PFSK-1 (cell line): Measurements from ENCODE around the gene PTPN7.

Source experiments
- FOXP2 ChIP-seq: optimal IDR thresholded peaks from 2 replicates; pipeline ENCODE3; 2011; ENCODE audit warnings: borderline replicate concordance, control low read depth, inconsistent platforms; ENCODE audit not compliant: insufficient read depth; ENCODE audit errors: extremely low read length, extremely low read depth
- POLR2AphosphoS5 ChIP-seq: IDR thresholded peaks from 2 replicates; pipeline ENCODE4 v1.6.1; 2012; ENCODE audit warnings: low read depth, mild to moderate bottlenecking, control low read depth, low read length, moderate library complexity
- SIN3A ChIP-seq: IDR thresholded peaks from 2 replicates; pipeline ENCODE4 v1.6.1; 2012; ENCODE audit warnings: mild to moderate bottlenecking, low read length, moderate library complexity, borderline replicate concordance; ENCODE audit not compliant: insufficient read depth
- TAF1 ChIP-seq: IDR thresholded peaks from 2 replicates; pipeline ENCODE4 v1.6.1; 2012; ENCODE audit warnings: low read length, control low read depth, borderline replicate concordance; ENCODE audit not compliant: insufficient read depth
- TF ChIP-seq, protein P1 (sequence below), 2 experiments: IDR thresholded peaks; 2 replicates each; pipeline versions ENCODE4 v1.6.1 to v1.8.0; 2011 to 2012; ENCODE audit warnings: low read depth in 2 of 2, low read length in 2 of 2, control low read depth in 1 of 2, inconsistent platforms in 1 of 2, mild to moderate bottlenecking in 1 of 2, moderate library complexity in 1 of 2; ENCODE audit not compliant: insufficient read depth in 1 of 2

PTPN7 gene

DNA sequence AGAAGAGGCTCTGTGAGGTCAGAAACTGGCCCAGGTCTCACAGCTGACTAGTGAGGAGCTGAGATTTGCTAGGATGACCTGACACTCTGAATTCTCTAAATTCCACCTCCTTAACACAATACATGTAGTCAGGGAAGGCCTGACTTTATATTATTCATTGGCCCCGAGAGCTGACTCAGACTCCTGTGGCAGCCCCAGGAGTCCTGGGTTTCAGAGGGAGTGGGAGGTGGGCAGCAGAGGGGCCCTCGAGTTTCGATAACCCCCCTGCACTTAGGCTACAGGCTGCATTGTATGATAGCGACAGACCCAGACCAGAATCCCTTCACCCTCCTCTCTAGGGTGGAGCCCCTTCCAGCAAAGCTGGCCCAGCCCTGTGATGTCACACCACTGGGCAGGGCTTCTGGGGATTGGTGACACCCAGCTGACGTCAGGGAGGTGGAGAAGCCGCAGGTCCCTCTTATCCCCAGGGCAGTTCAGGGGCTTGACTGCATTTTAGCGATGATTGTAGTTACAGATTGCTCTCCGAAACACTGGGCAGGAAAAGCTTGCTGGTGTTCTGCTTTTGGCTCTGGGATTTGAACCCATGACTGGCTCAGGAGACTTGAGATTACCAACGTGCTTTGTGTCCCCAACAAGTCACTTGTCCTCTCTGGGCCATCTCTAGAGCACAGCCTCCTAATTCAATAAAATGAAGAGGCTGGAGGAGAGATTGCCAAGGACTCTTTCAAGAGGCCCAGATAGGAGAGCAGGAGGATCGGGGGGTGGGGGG lies 54.6 kb downstream of the PTPN7 start:
- no peak for TF ChIP-seq SIN3A
- TF ChIP-seq FOXP2, result no peak
- TF ChIP-seq TAF1, result no peak
- TF ChIP-seq, protein P1, sequence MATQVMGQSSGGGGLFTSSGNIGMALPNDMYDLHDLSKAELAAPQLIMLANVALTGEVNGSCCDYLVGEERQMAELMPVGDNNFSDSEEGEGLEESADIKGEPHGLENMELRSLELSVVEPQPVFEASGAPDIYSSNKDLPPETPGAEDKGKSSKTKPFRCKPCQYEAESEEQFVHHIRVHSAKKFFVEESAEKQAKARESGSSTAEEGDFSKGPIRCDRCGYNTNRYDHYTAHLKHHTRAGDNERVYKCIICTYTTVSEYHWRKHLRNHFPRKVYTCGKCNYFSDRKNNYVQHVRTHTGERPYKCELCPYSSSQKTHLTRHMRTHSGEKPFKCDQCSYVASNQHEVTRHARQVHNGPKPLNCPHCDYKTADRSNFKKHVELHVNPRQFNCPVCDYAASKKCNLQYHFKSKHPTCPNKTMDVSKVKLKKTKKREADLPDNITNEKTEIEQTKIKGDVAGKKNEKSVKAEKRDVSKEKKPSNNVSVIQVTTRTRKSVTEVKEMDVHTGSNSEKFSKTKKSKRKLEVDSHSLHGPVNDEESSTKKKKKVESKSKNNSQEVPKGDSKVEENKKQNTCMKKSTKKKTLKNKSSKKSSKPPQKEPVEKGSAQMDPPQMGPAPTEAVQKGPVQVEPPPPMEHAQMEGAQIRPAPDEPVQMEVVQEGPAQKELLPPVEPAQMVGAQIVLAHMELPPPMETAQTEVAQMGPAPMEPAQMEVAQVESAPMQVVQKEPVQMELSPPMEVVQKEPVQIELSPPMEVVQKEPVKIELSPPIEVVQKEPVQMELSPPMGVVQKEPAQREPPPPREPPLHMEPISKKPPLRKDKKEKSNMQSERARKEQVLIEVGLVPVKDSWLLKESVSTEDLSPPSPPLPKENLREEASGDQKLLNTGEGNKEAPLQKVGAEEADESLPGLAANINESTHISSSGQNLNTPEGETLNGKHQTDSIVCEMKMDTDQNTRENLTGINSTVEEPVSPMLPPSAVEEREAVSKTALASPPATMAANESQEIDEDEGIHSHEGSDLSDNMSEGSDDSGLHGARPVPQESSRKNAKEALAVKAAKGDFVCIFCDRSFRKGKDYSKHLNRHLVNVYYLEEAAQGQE (IDR thresholded peaks at IDR 0.05; ENCODE audit: insufficient read depth in 1 of 2, low read depth in 2 of 2, low read length in 2 of 2), result no peak
- TF ChIP-seq POLR2AphosphoS5, result no peak

DNA sequence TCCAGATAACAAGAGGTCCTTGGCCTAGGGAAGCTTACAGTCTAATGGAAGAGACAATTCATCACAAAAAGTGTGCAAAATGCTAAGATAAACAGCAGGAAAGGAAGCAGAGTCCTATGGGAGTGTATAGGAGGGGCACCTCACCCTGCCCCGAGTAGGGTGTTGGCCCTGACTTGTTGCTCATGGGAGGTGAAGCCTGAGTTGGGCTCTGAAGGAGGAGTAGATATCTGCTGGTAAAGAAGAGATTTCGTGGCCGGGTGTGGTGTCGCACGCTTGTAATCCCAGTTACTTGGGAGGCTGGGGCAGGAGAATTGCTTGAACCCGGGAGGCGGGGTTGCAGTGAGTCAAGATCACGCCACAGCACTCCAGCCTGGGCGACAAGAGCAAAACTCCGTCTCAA lies 56.3 kb downstream of the PTPN7 start:
- TF ChIP-seq POLR2AphosphoS5 (no peak), TAF1 (no peak), FOXP2 (no peak), SIN3A (no peak)
- TF ChIP-seq, protein P1 (IDR thresholded peaks at IDR 0.05; ENCODE audit: insufficient read depth in 1 of 2, low read depth in 2 of 2, low read length in 2 of 2), result no peak

DNA sequence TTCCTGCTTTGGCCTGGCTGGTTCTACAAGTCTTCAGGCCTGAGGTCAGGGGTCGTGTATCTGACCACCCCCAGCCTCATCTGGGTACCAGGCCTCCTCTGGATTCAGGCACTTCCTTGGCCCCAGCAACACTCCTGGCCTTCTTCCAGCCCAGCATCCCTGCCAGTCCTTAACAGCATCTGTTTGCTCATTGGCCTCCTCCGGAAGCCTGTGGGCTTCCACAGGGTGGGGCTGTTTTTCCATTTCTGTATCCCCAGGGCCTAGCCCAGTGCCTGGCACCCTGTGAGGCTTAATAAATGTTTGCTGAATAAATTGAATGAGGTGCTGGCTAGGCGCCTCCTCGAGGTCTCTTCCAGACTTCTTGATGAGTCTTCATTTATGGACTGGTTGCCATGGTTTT lies 59.2 kb downstream of the PTPN7 start:
- TF ChIP-seq TAF1, result no peak
- TF ChIP-seq FOXP2, result no peak
- TF ChIP-seq, protein P1 (IDR thresholded peaks at IDR 0.05; ENCODE audit: insufficient read depth in 1 of 2, low read depth in 2 of 2, low read length in 2 of 2), result no peak
- TF ChIP-seq SIN3A, result no peak
- no peak for TF ChIP-seq POLR2AphosphoS5
